Suprapubic skin (tissue), 4 donors: Measurements from ENCODE around the gene NKAPD1.

Experiments used
- EP300 ChIP-seq: sonication (generic); formaldehyde crosslinking; IDR thresholded peaks from one replicate; pipeline ENCODE4 v1.6.1; 2017; ENCODE audit warnings: antibody characterized with exemption
- POLR2A ChIP-seq, 2 donors: fragments of 450-650 bp; IDR thresholded peaks; one replicate each; pipeline ENCODE4 v1.6.1; 2017; ENCODE audit warnings: antibody characterized with exemption in 2 of 2, mild to moderate bottlenecking in 2 of 2, moderate library complexity in 2 of 2
- POLR2AphosphoS5 ChIP-seq, 3 donors: sonication (generic); formaldehyde crosslinking; IDR thresholded peaks; one replicate each; pipeline ENCODE4 v1.6.1; 2017; ENCODE audit warnings: antibody characterized with exemption in 3 of 3
- TF ChIP-seq, protein P1 (sequence below), 2 donors: fragments of 200-600 bp in 1 of 2; fragments of 450-650 bp in 1 of 2; sonication (generic) in 1 of 2; IDR thresholded peaks; one replicate each; pipeline ENCODE4 v1.5.1; 2016 to 2019; ENCODE audit warnings: antibody characterized with exemption in 2 of 2, mild to moderate bottlenecking in 1 of 2, moderate library complexity in 1 of 2

DNA sequence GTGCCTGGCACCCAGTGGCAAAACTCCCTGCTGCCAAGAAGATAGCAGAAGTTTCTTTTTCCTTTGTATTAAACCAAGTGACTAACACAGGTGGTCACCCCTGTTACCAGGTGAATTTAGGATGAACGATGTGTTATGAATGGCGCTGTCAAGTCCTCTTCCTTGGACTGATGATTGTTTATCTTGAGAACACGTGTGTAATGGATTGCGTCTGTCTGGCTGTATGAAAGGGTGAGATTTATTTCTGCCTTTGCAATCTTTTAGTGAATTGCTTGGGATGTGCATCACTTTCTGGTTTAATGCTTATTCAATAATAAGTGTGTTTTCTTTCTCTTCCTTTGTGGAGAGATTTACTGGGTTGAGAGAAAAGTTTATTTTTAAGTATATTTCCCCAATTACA lies 49.0 kb downstream of the NKAPD1 start:
- TF ChIP-seq, protein P1, sequence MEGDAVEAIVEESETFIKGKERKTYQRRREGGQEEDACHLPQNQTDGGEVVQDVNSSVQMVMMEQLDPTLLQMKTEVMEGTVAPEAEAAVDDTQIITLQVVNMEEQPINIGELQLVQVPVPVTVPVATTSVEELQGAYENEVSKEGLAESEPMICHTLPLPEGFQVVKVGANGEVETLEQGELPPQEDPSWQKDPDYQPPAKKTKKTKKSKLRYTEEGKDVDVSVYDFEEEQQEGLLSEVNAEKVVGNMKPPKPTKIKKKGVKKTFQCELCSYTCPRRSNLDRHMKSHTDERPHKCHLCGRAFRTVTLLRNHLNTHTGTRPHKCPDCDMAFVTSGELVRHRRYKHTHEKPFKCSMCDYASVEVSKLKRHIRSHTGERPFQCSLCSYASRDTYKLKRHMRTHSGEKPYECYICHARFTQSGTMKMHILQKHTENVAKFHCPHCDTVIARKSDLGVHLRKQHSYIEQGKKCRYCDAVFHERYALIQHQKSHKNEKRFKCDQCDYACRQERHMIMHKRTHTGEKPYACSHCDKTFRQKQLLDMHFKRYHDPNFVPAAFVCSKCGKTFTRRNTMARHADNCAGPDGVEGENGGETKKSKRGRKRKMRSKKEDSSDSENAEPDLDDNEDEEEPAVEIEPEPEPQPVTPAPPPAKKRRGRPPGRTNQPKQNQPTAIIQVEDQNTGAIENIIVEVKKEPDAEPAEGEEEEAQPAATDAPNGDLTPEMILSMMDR (IDR thresholded peaks at IDR 0.05), result no peak
- TF ChIP-seq POLR2A (IDR thresholded peaks at IDR 0.05) (no peak), POLR2AphosphoS5 (IDR thresholded peaks at IDR 0.05) (no peak), EP300 (no peak)
